EL (cell line): ENCODE data around the gene CYB5R3.
A peak's percentile ranks its signal among the peaks of the same experiment; 100 is the strongest.
"Not testable (repeated sequence)": the region's sequence is repeated elsewhere in the genome, so short reads cannot be mapped to it uniquely, and the experiment has no call there.

Experiments
- DNase-seq: peaks from one replicate; pipeline ENCODE4 v3.0.0-alpha.2; 2016

Gene CYB5R3

DNA sequence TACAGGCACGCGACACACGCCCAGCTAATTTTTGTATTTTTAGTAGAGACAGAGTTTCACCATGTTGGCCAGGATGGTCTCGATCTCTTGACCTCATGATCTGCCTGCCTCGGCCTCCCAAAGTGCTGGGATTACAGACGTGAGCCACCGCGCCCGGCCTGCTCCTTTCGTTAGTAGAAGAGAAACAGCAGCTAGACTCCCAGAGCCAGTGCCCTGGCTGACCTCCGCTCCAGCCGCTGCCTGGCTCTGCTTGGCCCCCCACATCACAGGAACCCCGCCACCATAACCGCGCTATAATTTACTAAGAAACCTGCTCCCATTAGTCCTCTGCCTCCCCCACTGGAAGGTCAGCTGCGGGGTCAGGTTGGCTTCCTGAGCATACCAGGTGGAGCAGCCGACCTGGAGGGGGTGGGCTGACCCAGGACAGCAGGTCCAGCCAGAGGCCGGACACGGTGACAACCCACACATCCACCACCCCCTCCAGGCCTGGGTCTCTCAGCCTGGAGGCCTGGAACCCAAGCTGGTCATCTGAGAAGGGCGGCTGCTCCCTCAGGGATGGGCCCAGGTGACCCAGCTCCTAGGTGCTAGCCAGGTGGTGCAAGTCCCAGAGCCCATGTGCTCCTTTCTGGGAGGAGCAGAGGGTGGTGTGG lies 27.0 kb downstream of the CYB5R3 start:
- DNase-seq: no peak

DNA sequence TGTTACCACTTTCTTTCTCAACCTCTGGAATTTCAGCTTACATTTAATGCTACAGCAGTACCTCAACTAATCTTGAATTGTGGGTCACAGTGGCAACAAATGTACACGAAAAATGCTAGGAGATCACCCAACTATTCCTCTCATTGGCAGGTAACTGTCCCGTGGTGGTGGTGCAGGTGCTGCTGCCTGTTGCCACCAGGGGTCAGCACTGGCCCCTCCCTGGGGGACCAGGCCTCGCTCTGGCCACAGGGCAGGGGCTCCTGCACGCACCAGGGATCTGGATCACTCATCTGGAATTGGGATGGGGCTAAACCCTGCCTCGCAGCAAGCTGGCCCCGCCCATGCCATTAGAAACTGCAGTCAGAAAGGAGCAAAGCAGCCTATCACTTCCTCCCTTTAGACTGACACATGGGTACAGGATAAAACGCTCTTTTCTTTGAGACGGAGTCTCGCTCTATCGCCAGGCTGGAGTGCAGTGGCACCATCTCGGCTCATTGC lies 27.6 kb downstream of the CYB5R3 start:
- peak; percentile 82 for DNase-seq

DNA sequence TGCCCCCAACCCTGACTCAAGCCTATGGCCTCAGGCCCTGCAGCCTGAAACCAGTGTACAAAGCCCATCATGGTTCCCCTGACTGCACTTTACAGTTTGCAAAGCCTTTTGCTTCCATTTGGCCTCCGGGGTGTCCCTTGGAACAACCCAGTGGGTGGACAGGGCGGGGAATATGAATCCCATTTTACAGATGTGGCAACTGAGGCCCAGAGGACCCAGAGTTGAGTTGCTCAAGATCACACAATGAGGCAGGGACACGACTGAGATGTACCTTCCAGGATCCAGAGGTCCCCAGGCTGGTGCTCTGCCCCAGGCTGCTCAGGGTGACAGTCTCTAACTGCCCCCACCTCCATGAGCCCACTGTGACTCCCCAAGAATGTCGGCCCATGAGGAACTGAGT lies 29.1 kb downstream of the CYB5R3 start:
- DNase-seq: no peak

DNA sequence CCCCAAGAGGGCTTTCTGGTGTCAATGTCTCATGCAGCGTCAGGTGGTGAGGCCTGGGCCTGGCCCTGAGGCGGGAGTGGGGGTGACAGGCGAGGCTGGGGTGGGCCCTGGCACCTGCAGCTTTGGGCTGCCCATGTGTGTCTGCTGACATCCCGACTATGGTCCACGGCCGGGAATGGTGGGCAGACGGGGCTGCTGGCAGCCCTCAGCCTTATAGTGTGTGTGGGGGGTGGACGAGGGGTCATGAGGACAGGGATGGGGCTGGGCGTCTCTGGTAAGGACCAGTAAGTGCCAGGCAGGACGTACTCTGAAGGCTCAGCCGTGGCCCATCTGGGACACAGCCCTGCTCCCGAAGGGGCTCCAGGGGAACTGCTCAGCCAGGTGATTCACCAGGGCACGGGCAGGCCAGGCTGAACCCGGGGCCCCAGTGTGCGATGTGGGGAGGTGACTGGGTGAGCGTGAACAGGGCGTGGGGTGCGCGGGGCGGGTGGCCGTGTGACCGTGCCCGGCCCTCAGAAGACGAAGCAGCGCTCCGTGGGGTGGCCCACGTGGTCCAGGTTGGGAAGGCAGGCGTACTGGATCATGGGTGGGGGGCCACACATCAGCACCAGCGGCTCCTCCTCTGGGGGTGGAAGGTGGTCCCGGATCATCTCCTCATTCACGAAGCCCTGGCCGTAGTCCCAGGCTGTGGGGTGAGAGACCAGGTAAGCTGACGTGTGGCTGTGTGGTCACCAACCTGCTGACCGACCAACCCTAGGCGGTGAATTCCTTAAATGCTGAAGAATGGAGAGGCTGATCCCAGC lies 29.7 kb downstream of the CYB5R3 start:
- DNase-seq: no peak

DNA sequence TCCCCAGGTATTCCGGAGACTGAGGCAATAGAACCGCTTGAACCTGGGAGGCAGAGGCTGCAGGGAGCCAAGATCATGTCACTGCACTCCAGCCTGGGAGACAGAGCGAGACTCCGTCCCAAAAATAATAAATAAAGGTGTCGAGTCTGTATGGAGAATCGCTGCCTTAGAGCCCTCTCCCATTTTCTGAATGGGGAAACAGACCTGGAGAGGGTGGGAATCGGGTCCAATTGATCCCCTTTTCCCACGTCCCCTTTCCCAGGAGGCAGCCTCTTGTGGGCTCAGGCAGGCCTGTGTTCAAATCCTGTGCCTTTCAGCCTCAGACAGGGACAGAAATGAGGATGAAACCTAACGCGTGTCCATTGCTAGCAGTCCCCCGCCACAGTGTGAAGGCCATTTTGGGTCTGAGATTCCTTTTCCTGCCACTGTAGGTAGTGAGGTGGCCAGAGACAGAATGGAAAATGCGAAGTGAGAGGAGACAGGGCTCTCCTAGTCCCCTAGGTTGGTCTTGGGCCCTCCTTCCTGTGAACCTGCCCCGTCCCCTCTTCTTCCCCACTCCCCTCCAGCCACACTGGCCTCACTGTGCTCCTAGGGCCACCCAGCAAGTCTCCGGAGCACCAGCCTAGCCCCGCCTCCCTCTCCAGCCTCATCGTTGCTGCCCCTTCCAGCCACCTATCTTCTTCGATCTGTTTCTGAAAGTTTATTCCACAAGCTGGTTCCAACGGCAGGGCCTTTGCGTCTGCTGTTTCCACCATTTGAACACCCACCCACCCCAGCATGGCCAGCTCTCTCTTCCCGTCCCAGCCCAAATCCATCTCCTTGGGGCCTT lies 31.8 kb downstream of the CYB5R3 start:
- no peak for DNase-seq

DNA sequence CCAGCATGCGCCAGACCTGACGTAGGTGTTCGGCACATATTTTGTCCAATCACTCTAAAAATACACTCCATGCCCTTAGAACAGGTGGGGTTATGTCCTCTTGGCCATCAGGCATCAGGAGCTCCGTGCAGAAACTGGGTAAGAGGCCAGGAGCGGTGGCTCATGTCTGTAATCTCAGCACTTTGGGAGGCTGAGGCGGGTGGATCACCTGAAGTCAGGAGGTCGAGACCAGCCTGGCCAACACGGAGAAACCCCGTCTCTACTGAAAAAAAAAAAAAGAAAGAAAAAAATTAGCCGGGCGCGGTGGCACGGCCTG lies 33.4 kb downstream of the CYB5R3 start:
- not testable (repeated sequence) for DNase-seq

DNA sequence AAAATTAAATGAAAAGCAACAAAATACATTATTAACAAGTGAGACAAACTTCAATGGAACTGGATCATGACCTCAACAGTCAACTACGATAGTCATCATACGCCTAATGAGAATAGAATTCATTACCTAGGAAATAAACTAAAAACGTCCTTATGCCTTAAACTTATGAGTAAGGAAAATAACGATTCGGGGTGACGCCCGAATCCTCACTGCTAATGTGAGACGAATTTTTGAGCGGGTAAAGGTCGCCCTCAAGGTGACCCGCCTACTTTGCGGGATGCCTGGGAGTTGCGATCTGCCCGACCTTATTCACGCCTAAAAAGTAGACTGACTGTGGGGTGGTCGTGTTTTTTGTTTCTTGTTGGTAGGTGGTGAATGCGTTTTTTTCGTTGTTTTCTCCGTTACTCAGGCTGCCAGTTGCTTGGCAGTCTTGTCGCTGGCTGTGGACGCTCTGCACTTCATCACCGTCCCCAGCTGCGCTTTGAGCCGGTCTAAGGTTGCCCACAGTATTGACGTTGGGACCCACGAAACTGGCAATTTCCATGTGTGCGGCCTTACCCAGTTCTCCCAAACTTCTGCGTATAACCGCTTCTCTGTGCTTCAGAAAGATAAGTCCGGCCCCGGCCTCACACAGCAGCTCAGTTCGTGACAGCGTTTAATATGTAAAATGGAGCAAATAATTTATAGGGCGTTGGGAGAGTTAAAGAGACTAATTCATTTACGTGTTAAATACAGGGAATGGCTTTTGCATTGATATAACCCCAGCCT lies 33.9 kb downstream of the CYB5R3 start:
- peak; percentile 100 for DNase-seq

DNA sequence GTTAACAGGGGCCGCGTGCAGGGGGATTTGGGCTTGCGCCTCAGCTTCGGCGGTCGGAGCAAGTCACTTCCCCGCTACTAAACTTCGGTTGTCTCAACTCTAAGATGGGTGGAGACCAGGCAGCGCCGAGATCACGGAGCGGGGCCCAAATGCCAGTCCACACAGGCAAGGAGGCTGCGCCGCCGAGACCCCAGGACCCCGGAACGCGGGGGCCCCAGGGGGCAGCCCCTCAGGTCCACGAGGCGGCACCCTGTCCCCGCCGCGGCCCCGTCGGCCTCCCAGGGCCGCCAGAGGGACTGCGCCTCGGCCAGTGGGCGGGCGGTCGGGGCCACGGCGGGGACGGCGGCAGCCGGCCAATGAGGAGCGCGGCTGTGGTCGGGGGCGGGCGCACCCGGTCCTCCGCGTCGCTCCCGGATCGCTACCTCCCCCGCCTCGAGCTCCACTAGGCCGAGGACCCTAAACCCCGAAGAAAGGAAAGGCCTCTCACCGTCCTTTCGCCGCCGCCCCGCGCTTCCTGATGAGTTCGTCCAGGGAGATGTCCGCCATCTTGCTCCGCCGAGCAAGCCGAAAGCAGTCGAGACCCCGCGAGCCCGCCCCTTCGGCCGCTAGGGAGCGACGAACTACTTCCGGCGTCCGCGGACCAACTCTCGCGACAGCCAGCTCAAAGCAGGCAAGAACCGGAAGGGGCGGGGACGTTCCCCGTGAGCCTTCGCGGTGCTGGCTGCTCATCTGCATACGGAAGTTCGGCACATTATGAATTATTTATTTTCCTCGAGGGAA lies 34.7 kb downstream of the CYB5R3 start, which contains the start of gene POLDIP3:
Gene POLDIP3 (minus strand): TSS at position 572 of the 780 bp plus-strand sequence. CDS start 26 bp downstream, at position 546.
- peak; percentile 98 for DNase-seq

DNA sequence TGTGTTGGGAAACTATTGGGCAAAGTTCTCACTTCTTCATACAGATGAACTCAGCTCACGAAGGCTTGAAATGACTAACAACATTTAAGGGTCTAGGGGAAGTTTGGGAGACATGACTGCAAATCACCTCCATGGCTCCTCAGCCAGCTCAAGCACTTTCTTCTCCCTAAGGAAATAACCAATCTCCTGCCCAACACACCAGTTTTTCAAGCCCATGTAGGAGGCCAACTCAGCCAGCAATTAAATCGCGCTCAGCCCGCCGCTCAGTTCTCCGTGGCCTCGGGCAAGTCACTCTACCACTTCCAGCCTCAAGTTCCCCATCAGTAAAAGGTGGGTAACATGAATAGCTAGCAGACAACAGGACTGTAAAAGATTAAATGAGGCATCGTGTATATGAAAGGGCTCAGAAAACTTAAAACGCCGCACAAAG lies 35.3 kb downstream of the CYB5R3 start:
- DNase-seq: no peak

DNA sequence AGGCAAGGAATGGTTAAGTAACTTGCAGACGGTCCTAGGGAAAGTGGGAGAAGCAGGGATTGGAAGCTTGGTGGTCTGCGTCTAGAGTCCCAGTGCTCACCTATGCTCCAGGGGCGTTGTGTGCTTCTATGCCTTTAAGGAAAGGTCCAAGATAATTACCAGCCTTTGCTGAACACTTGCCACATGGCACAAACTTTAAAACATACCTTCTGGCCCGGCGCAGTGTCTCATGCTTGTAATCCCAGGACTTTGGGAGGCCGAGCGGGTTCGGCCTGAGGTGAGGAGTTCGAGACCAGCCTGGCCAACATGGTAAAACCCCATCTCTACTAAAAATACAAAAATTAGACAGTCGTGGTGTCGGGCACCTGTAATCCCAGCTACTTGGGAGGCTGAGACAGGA lies 36.9 kb downstream of the CYB5R3 start:
- no peak for DNase-seq

DNA sequence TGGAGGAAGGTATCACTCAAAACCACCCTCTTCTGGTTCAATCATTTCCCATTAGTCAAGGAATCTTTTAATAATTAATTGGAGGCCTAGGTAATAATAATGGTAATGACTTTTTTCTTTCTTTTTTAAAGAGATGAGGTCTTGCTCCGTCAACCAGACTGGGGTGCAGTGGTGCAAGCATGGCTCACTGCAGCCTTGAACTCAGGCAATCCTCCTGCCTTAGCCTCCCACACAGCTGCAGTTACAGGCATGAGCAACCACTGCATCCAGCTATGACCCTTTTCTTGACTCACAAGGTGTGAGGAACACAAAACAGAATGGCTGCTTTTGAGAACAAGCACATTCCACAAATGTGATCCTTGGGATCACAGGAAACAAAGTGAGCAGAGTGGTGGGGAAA lies 38.1 kb downstream of the CYB5R3 start:
- no peak for DNase-seq

DNA sequence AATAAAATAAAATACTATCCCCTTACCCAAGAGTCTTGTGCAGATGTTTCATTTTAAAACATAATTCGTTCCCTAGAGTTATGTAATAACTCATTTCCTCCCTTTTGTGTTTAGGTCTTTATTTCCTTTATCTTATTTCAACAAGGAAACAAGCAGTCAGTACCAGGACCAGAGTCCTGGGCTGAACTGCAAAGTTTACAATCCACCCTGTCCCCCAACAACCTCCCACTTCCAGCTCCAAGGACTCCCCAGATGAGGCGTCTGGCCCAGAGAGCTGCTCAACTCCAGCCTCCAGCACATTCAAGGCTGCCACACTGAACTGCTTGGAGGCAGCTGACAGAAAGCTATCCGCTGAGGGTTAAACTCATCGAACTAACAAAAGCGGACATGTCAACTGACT lies 39.0 kb downstream of the CYB5R3 start:
- DNase-seq: no peak

DNA sequence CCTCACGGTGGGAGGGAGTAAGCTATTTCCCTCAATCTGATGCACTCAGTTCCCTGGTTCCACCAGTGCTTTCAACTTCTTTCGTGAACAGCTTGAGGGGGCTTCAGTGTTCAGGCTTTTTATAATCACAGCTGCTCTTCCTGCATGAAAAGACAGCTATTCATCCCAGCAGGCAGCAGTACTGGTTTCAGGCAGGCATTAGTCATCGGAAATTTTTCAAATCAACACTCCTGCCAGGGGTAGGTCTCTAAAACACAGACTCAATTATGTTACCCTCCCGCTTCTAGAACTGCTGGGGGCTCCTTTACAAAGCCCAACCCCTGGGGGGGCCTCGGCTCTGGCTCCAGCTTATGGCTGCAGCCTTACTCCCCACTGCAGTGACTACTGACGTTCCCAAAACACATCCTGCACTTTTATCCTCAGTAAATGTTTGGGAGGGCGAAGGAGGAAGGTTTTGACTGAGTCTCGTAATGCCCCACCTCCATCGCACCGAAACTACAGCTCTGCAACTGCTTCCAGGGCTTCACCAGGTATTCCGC lies 40.3 kb downstream of the CYB5R3 start:
- DNase-seq: peak; percentile 56

DNA sequence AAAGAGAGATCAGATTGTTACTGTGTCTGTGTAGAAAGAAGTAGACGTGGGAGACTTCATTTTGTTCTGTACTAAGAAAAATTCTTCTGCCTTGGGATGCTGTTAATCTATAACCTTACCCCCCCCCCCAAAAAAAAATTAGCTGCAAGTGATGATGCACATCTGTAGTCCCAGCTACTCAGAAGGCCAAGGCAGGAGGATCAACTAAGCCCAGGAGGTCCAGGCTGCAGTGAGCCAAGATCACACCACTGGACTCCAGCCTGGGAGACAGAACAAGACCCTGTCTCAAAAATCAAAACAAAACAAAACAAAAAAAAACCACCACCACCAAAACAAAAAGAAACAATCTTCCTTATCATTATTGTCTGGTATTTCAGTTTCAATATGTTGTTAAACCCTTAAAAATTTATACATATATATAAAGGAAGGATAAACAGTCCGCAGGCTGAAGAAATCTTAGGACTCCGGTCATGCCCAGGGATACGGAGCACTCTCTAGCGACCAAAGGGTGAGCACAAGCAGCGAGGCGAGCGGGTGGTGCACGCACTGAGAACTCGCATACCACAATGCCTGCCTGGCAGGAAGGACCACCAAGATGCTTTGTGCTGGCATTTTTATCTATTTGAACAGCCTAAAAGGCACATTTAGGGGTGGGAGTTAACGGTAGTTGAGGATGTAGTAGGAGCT lies 40.9 kb downstream of the CYB5R3 start:
- no peak for DNase-seq

DNA sequence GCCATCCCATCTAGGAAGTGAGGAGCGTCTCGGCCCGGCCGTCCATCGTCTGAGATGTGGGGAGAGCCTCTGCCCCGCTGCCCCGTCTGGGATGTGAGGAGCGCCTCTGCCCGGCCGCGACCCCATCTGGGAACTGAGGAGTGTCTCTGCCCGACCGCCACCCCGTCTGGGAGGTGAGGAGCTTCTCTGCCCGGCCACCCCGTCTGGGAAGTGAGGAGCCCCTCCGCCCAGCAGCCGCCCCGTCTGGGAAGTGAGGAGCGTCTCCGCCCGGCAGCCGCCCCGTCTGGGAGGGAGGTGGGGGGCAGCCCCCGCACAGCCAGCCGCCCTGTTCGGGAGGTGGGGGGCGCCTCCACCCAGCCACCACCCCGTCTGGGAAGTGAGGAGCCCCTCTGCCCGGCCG lies 41.6 kb downstream of the CYB5R3 start:
- DNase-seq: not testable (repeated sequence)

DNA sequence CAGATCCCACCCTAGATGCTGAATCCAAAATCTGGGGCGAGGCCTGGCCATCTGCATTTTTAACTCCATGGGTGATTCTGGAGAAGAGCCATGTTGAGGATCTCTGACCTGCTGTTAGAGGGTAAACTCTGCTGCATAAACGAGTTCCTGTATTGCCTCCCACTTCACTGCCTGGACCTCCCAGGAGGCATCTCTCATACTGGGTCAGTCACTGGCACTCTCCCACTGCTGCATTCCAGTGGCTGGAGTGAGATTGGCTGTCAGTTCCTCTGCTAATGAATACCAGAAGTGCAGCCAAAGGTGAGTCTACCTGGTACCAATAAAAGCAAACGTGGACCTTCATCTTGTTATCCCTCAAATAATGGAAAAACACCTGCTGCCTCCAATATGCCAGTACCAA lies 44.8 kb downstream of the CYB5R3 start:
- DNase-seq: peak; percentile 34

DNA sequence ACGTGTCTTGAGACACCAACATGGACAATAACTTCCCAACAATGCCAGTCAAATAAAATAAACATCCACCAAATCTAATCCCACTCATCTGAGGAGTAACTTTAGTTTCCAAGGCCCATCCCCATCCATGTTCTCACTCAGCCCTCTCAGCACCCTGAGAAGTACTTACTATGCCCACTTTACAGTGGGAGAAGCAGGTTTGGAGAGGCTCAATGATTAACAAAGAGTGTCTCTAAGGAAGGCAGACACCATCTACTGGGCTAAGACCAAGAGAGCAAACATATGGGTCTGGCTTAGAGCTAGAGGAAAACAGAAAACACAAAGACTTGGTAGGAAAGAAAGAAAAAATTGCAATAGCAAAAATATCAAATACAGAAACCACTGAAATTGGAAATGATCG lies 45.8 kb downstream of the CYB5R3 start:
- no peak for DNase-seq

DNA sequence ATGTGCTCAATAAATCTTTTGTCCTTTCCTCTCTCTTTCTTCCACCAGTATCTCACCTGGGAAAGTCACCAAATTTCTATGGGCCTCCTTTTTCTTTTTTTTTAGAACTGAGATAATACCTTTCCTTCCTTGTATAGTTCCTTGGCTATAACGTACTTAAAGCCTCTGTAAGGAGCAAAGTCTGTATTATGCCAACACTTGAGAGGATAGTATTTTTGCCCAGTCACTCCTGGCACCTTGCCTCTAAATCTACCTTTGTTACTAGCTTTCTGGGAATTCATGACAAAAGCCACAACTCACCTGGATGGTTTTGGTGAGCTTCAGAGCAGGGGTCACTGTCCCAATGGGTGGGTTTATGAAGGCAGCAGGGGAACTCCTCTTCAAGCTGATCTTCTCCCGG lies 46.7 kb downstream of the CYB5R3 start:
- no peak for DNase-seq

DNA sequence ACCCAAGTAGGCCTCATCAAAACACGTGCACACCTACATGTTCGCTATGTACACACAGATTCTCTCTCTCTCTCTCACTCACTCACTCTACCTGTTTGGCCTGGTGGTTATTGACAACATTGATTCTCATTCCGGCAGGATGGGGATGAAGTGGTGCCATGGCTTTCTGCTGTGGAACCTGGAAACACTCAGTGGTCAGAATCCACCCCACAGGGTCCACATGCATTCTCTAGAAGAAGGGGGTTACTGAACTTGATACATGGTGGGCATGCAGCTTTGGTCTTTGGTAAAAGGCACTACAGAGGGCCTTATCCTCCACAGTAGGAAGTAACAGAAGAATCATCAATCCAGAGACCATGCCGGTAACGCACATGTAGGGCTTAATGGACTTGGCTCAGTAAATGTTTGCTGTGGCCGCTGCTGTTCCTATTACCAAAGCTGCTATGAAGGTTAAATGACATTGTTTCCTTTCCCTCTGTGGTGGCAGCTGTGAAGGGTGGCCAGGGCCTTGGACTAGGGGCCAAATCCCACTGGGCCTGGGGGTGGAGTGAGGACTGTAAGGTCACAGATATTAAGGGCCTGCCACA lies 47.2 kb downstream of the CYB5R3 start:
- DNase-seq: no peak

DNA sequence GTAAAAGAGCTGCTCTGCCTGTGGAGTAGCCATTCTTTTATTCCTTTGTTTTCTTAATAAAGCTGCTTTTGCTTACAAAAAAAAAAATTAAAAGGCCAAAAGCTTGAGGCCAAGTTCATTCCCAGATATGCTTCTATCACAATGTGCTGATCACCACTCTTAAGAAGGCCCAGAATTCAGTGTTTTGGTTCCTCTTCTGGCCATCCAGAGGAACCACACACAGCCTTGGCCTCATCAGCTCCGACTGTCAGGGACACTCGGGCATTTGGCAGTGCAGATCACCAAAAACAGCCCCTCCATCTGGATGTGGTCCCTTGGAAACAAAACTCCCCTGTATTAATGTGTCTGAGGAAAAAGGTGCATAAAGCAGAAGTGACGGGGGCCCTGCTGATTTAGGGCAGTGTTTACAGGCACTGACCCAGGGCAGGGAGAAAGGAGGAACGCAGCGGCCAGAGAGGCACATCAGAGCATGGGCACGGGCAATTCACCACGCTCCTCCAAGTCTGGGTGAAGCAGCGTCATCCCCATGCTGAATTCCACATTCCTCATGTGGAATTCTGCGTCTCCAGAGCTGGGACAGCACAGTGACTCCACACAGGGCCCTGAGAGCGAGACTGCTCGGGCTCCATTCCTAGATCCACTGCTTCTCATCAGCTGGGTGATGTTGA lies 52.2 kb downstream of the CYB5R3 start:
- no peak for DNase-seq
